NCI-H1930 (cell line): Measurements from ENCODE around the gene CYSTM1.

Experiments used
- DNase-seq, 2 experiments: peaks; one replicate each; lab custom pipeline; 2025; lab: John Stamatoyannopoulos, UW

Gene CYSTM1

GRCh38 chr5:140258016-140258415 lies 83.0 kb downstream of the CYSTM1 start:
- no peak for DNase-seq

- DNase-seq = no peak
These were observed 83.9 kb downstream of the CYSTM1 start for GRCh38 chr5:140258873-140259272.

GRCh38 chr5:140259500-140259899 lies 84.5 kb downstream of the CYSTM1 start:
- DNase-seq = no peak

- DNase-seq = no peak
These were observed 85.2 kb downstream of the CYSTM1 start for GRCh38 chr5:140260089-140260656.

- no peak for DNase-seq
These were observed 86.6 kb downstream of the CYSTM1 start for GRCh38 chr5:140261403-140262171.

- no peak for DNase-seq
These were observed 87.2 kb downstream of the CYSTM1 start for GRCh38 chr5:140262221-140262620.

- DNase-seq = no peak
These were observed 87.9 kb downstream of the CYSTM1 start for GRCh38 chr5:140262839-140263238.

- no peak for DNase-seq
These were observed 90.9 kb downstream of the CYSTM1 start for GRCh38 chr5:140265845-140266244.

GRCh38 chr5:140266471-140267200 lies 91.6 kb downstream of the CYSTM1 start:
- no peak for DNase-seq

- DNase-seq = no peak
These were observed 92.2 kb downstream of the CYSTM1 start for GRCh38 chr5:140267201-140267540.

- DNase-seq = no peak
These were observed 92.6 kb downstream of the CYSTM1 start for GRCh38 chr5:140267559-140268018.

- no peak for DNase-seq
These were observed 95.0 kb downstream of the CYSTM1 start for GRCh38 chr5:140270008-140270407.

- DNase-seq = no peak
These were observed 98.5 kb downstream of the CYSTM1 start for GRCh38 chr5:140273401-140273877.

GRCh38 chr5:140275837-140276236 lies 100.8 kb downstream of the CYSTM1 start:
- DNase-seq = no peak

- DNase-seq = no peak
These were observed 107.3 kb downstream of the CYSTM1 start for GRCh38 chr5:140282266-140282665.

- DNase-seq = no peak
These were observed 109.0 kb downstream of the CYSTM1 start for GRCh38 chr5:140284013-140284412.

GRCh38 chr5:140286424-140286823 lies 111.4 kb downstream of the CYSTM1 start:
- DNase-seq = no peak

- no peak for DNase-seq
These were observed 113.0 kb downstream of the CYSTM1 start for GRCh38 chr5:140287801-140288521.

GRCh38 chr5:140292212-140293036 lies 117.4 kb downstream of the CYSTM1 start:
- DNase-seq = no peak
